K562 (cell line): ENCODE measurements around the gene NAV2. TPM values are rescaled to one million over a fixed set of nuclear protein-coding genes. Genes with fewer than 3 reads are reported as not detected.
A peak's percentile ranks its signal among the peaks of the same experiment; 100 is the strongest.
"Not testable (repeated sequence)": the region's sequence is repeated elsewhere in the genome, so short reads cannot be mapped to it uniquely, and the experiment has no call there.

ENCODE experiments used
- ATAC-seq: fragments of 200-7000 bp; cut with Tn5 transposase; 3 replicates; pipeline ENCODE4 v1.9.1; 2020; ENCODE audit warnings: moderate library complexity
- BruUV-seq: library from RNA; stranded (reverse); fragments of 400-500 nt; replicated peaks from 2 replicates; lab custom pipeline; 2021; lab: Mats Ljungman, UMichigan
- CTCF ChIA-PET: fragments of 300-600 bp; formaldehyde crosslinking; extraction: SDS; loops from one replicate; lab custom pipeline; 2021; ENCODE audit warnings: low intra/inter-chr PET ratio; lab: Yijun Ruan, JAX
- POLR2A ChIA-PET: fragments of 300-600, 350-650 bp; sonication (Branson Sonifier 250); formaldehyde crosslinking; extraction: SDS; loops from one replicate; lab custom pipeline; 2021; ENCODE audit warnings: antibody characterized with exemption, inconsistent platforms; lab: Yijun Ruan, JAX
- DNase-seq, 4 experiments: peaks; one replicate each; pipeline versions ENCODE4 v3.0.0 to v3.0.0-alpha.2; 2011 to 2018; ENCODE audit warnings: low spot score in 3 of 4, mixed read lengths in 3 of 4; ENCODE audit errors: extremely low read depth in 1 of 4
- FAIRE-seq: peaks from 2 replicates; lab custom pipeline; 2011; peaks lifted over from hg19 to GRCh38; lab: Jason Lieb, UNC
- H2AFZ ChIP-seq: 2 replicates; pipeline ENCODE4 v1.6.0; 2011; ENCODE audit warnings: low read depth, low read length, control low read depth, inconsistent platforms
- H3K27ac ChIP-seq: fragments of 200-600 bp; 3 replicates; pipeline ENCODE4 v1.8.0; 2011; ENCODE audit warnings: low read depth, mild to moderate bottlenecking, control low read depth, inconsistent platforms, low read length, moderate library complexity, mixed read lengths; ENCODE audit errors: extremely low read depth
- H3K27me3 ChIP-seq, 2 experiments: fragments of 300-600 bp in 1 of 2; 2 replicates in 1 of 2; 3 replicates in 1 of 2; pipeline versions ENCODE4 v1.6.0 to v1.8.0; 2011; ENCODE audit warnings: inconsistent platforms in 2 of 2, low read length in 2 of 2, mild to moderate bottlenecking in 1 of 2, mixed read lengths in 1 of 2, moderate library complexity in 1 of 2; ENCODE audit not compliant: control insufficient read depth in 2 of 2, insufficient read depth in 2 of 2
- H3K36me3 ChIP-seq: fragments of 300-600 bp; 3 replicates; pipeline ENCODE4 v1.8.0; 2011; ENCODE audit warnings: mild to moderate bottlenecking, low read length, inconsistent platforms; ENCODE audit not compliant: control insufficient read depth, insufficient read depth
- H3K4me1 ChIP-seq, 2 experiments: fragments of 200-600 bp in 1 of 2; replicated peaks in 1 of 2; 2 replicates in 1 of 2; 3 replicates in 1 of 2; pipeline versions ENCODE4 v1.5.1 to v1.8.0; 2011; ENCODE audit warnings: inconsistent platforms in 2 of 2, low read length in 2 of 2, mild to moderate bottlenecking in 1 of 2, mixed read lengths in 1 of 2, moderate library complexity in 1 of 2; ENCODE audit not compliant: control insufficient read depth in 2 of 2, insufficient read depth in 2 of 2
- H3K4me2 ChIP-seq: 2 replicates; pipeline ENCODE4 v1.6.1; 2011; ENCODE audit warnings: low read length, control low read depth, inconsistent platforms, mixed read lengths; ENCODE audit not compliant: insufficient read depth
- H3K4me3 ChIP-seq: fragments of 200-600 bp; sonication (generic), shearing (Covaris generic); 2 replicates; pipeline ENCODE4 v1.5.1; 2016; ENCODE audit warnings: control low read depth, inconsistent platforms
- H3K79me2 ChIP-seq: fragments of 200-600 bp; 3 replicates; pipeline ENCODE4 v1.8.0; 2011; ENCODE audit warnings: low read length, inconsistent platforms; ENCODE audit not compliant: control insufficient read depth, insufficient read depth
- H3K9ac ChIP-seq, 2 experiments: 2 replicates each; pipeline versions ENCODE4 v1.6.0 to v1.6.1; 2011; ENCODE audit warnings: low read depth in 2 of 2, low read length in 2 of 2, control low read depth in 1 of 2, inconsistent platforms in 1 of 2, mild to moderate bottlenecking in 1 of 2, mixed read lengths in 1 of 2; ENCODE audit not compliant: insufficient read depth in 1 of 2
- H3K9me1 ChIP-seq: one replicate; pipeline ENCODE4 v1.6.0; 2011; ENCODE audit warnings: inconsistent platforms, mild to moderate bottlenecking, low read length, moderate library complexity; ENCODE audit not compliant: control insufficient read depth, insufficient read depth
- H3K9me3 ChIP-seq: replicated peaks from 2 replicates; pipeline ENCODE4 v1.5.1; 2011; ENCODE audit warnings: low read depth, low read length, inconsistent platforms; ENCODE audit not compliant: control insufficient read depth, insufficient read depth
- H4K20me1 ChIP-seq: replicated peaks from 2 replicates; pipeline ENCODE4 v1.6.1; 2011; ENCODE audit warnings: low read length, inconsistent platforms, mixed read lengths; ENCODE audit not compliant: control insufficient read depth, insufficient read depth
- ARID2 ChIP-seq: fragments of 450-650 bp; IDR thresholded peaks from 2 replicates; pipeline ENCODE4 v1.6.1; 2017; ENCODE audit warnings: antibody characterized with exemption, mild to moderate bottlenecking
- CBX2 ChIP-seq: fragments of 200-600 bp; sonication (generic); IDR thresholded peaks from one replicate; pipeline ENCODE4 v1.6.1; 2012; ENCODE audit warnings: mild to moderate bottlenecking, low read length, inconsistent platforms; ENCODE audit not compliant: insufficient read depth, poor library complexity, severe bottlenecking
- CC2D1A ChIP-seq: fragments of 450-650 bp; IDR thresholded peaks from 2 replicates; pipeline ENCODE4 v1.6.1; 2017; ENCODE audit warnings: mild to moderate bottlenecking
- CREM ChIP-seq: IDR thresholded peaks from 2 replicates; pipeline ENCODE4 v1.6.1; 2014; ENCODE audit warnings: antibody characterized with exemption, low read depth
- DEAF1 ChIP-seq: fragments of 450-650 bp; formaldehyde crosslinking; IDR thresholded peaks from 2 replicates; pipeline ENCODE4 v1.4.0; 2020; ENCODE audit warnings: mild to moderate bottlenecking, moderate library complexity
- FOXM1 ChIP-seq, 2 experiments: fragments of 450-650 bp in 1 of 2; sonication (generic) in 1 of 2; formaldehyde crosslinking in 1 of 2; IDR thresholded peaks; 2 replicates each; pipeline versions ENCODE4 v1.6.1 to v1.9.0; 2017 to 2022; ENCODE audit warnings: low read depth in 2 of 2, mild to moderate bottlenecking in 2 of 2, missing genetic modification reagents in 1 of 2, moderate library complexity in 1 of 2
- JUND ChIP-seq, 2 experiments: IDR thresholded peaks; 2 replicates in 1 of 2; 3 replicates in 1 of 2; pipeline ENCODE4 v1.6.1; 2011; ENCODE audit warnings: borderline replicate concordance in 2 of 2, low read depth in 2 of 2, low read length in 2 of 2, improper control_type of control experiment in 1 of 2, missing biosample characterization in 1 of 2, missing genetic modification characterization in 1 of 2, missing genetic modification reagents in 1 of 2
- RFX1 ChIP-seq: fragments of 450-650 bp; IDR thresholded peaks from 2 replicates; pipeline ENCODE4 v1.6.1; 2016; ENCODE audit warnings: mild to moderate bottlenecking, moderate library complexity
- USF1 ChIP-seq: sonication (generic); formaldehyde crosslinking; IDR thresholded peaks from 2 replicates; pipeline ENCODE4 v1.9.0; 2022; ENCODE audit warnings: mild to moderate bottlenecking, missing genetic modification reagents
- ZNF263 ChIP-seq: sonication (generic); formaldehyde crosslinking; IDR thresholded peaks from 2 replicates; pipeline ENCODE4 v1.8.0; 2022; ENCODE audit warnings: mild to moderate bottlenecking, missing genetic modification reagents, borderline replicate concordance
- WGBS: fragments of 100-300 bp; shearing (Covaris generic); methylation state at CpG from one replicate; pipeline ENCODE4 v1.1.6; 2016; ENCODE audit warnings: low coverage, mixed read lengths; ENCODE audit not compliant: insufficient coverage; ENCODE audit errors: missing lambda C conversion rate; 5-methylcytosine and 5-hydroxymethylcytosine counted together
- in situ Hi-C: fragments of 300-500 bp; cut with MboI; formaldehyde crosslinking; loops from 4 replicates; pipeline ENCODE4 v1.15.0; 2018; ENCODE audit warnings: inconsistent platforms, mixed read lengths
- intact Hi-C: fragments of 100-400 bp; cut with micrococcal nuclease; formaldehyde crosslinking; loops from 2 replicates; pipeline ENCODE4 v1.14.2; 2022
- polyA plus RNA-seq, 8 experiments: library from polyadenylated mRNA; depleted of rRNA in 4 of 8; stranded (reverse) in 5 of 8; unstranded in 3 of 8; fragments of >200 nt; fragmentation: Nextera tagmentation in 2 of 8; fragmentation: Illumina TruSeq in 1 of 8; extraction: Ambion mirVana in 2 of 8; extraction: Trizol in 1 of 8; gene quantifications; 2 replicates each; pipeline versions ENCODE4 v1.2.1 to v1.2.3, GENCODE V29; 2011 to 2014; ENCODE audit warnings: inconsistent platforms in 1 of 8, missing spikeins in 1 of 8
- total RNA-seq, 7 experiments: library from RNA; depleted of rRNA in 6 of 7; stranded (reverse); fragments of >200 nt in 6 of 7; fragmentation: Illumina TruSeq in 2 of 7; extraction: Trizol in 2 of 7; gene quantifications; 2 replicates each; pipeline versions ENCODE4 v1.2.1 to v1.2.3, GENCODE V29; 2011 to 2021; ENCODE audit warnings: low replicate concordance in 1 of 7
- TF ChIP-seq, protein P1 (sequence below), 3 experiments: IDR thresholded peaks in 2 of 3; conservative IDR thresholded peaks in 1 of 3; 2 replicates each; pipeline ENCODE4 v1.5.1; 2011 to 2012; ENCODE audit warnings: low read length in 3 of 3, mild to moderate bottlenecking in 3 of 3, control low read depth in 2 of 3, improper control_type of control experiment in 1 of 3, inconsistent platforms in 1 of 3, low read depth in 1 of 3, mixed read lengths in 1 of 3, moderate library complexity in 1 of 3; ENCODE audit not compliant: insufficient read depth in 2 of 3

NAV2 gene
- total and polyA plus RNA-seq, 9 of the 15 experiments (the other 6 are each of a cell fraction or from before 2014, with no cell fraction given): 0.03 to 0.35 (median 0.05) TPM

GRCh38 chr11:20127671-20128527, 415.3 kb downstream of the NAV2 start (continued):
- no peak for TF ChIP-seq FOXM1 (IDR thresholded peaks at IDR 0.05; ENCODE audit: low read depth)
- no peak for TF ChIP-seq FOXM1 (CRISPR knock-in tag; IDR thresholded peaks at IDR 0.05; ENCODE audit: low read depth)
- TF ChIP-seq JUND (IDR thresholded peaks at IDR 0.05; ENCODE audit: borderline replicate concordance, low read depth, low read length): peak; percentile 18; the same call in 1 of the 2 replicates
- no peak for TF ChIP-seq JUND (tag; IDR thresholded peaks at IDR 0.05; ENCODE audit: borderline replicate concordance, low read depth, low read length)
- peak; percentile 80 for TF ChIP-seq DEAF1
- TF ChIP-seq ARID2: peak; percentile 73
- TF ChIP-seq, protein P1, sequence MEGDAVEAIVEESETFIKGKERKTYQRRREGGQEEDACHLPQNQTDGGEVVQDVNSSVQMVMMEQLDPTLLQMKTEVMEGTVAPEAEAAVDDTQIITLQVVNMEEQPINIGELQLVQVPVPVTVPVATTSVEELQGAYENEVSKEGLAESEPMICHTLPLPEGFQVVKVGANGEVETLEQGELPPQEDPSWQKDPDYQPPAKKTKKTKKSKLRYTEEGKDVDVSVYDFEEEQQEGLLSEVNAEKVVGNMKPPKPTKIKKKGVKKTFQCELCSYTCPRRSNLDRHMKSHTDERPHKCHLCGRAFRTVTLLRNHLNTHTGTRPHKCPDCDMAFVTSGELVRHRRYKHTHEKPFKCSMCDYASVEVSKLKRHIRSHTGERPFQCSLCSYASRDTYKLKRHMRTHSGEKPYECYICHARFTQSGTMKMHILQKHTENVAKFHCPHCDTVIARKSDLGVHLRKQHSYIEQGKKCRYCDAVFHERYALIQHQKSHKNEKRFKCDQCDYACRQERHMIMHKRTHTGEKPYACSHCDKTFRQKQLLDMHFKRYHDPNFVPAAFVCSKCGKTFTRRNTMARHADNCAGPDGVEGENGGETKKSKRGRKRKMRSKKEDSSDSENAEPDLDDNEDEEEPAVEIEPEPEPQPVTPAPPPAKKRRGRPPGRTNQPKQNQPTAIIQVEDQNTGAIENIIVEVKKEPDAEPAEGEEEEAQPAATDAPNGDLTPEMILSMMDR (IDR thresholded peaks at IDR 0.05 in 2 of 3, conservative IDR thresholded peaks at IDR 0.05 in 1 of 3; ENCODE audit: insufficient read depth in 2 of 3, low read depth in 1 of 3, low read length in 3 of 3): peak; percentile 87 to 90 (median 88)
- no peak for TF ChIP-seq CBX2
- peak; percentile 24; the same call in 1 of the 2 replicates for TF ChIP-seq USF1 (CRISPR knock-in tag)
- no peak for TF ChIP-seq CREM
- no peak for TF ChIP-seq RFX1
- 0 out of 2 replicates have a peak, but pooled peaks have one; percentile 35 for TF ChIP-seq CC2D1A
- no peak for TF ChIP-seq ZNF263

DNA sequence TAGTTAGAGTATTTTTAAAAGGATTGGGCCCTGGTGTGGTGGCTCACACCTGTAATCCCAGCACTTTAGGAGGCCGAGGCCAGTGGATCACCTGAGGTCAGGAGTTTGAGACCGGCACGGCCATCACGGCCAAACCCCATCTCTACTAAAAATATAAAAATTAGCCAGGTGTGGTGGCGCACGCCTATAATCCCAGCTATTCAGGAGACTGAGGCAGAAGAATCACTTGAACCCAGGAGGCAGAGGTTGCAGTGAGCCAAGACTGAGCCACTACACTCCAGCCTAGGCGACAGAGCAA, 415.8 kb downstream of the NAV2 start:
- POLR2A ChIA-PET: interaction anchor here (0.6 to 1.8 kb wide), 4 partner anchors 16 to 226 kb away, joined by 3 to 8 read pairs (median 4); no protein-coding TSS in a partner anchor
- not testable (repeated sequence) for H3K9ac ChIP-seq, ATAC-seq, H2AFZ ChIP-seq, DNase-seq, H3K9me3 ChIP-seq, H3K36me3 ChIP-seq, H4K20me1 ChIP-seq, H3K9me1 ChIP-seq, H3K79me2 ChIP-seq, H3K27ac ChIP-seq, H3K4me3 ChIP-seq, H3K4me2 ChIP-seq, H3K4me1 ChIP-seq, BruUV-seq, FAIRE-seq
- CTCF ChIA-PET: interaction anchor here (1.4 to 1.8 kb wide), 2 partner anchors 177 to 482 kb away, joined by 6 to 7 read pairs; no protein-coding TSS in a partner anchor
- in situ Hi-C loops (loop anchor here (10.0 kb wide), 1 partner anchor 486 kb away; no protein-coding TSS in a partner anchor), intact Hi-C loops (loop anchor here (1.0 to 5.0 kb wide), 6 partner anchors 223 to 544 kb away; no protein-coding TSS in a partner anchor)
- 59% methylated on average over 7 of the region's 7 CpGs for WGBS
- peaks cover 2 to 25% of the 10 kb centered on the region in 2 experiments; a peak in 3 of 5 replicates for H3K27me3 ChIP-seq
